Measurements from ENCODE around the gene TFAP2C.

DNA sequence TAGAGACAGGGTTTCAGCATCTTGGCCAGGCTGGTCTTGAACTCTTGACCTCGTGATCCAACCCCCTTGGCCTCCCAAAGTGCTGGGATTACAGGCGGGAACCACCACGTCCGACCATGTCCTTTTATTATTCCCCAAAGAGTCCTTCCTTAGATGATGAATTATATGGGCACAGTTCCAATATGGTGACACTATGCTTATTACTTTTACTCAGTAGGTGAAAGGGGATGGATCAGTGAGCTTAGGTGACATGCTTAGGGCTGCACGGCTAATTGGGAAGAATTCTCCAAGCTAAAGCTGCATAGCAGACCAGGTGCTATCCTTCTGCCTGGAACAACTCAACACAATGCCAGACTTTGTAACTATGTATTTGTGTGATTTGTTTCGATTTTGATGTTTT, 38.2 kb upstream of the TFAP2C start:
- TF ChIP-seq, protein P1, sequence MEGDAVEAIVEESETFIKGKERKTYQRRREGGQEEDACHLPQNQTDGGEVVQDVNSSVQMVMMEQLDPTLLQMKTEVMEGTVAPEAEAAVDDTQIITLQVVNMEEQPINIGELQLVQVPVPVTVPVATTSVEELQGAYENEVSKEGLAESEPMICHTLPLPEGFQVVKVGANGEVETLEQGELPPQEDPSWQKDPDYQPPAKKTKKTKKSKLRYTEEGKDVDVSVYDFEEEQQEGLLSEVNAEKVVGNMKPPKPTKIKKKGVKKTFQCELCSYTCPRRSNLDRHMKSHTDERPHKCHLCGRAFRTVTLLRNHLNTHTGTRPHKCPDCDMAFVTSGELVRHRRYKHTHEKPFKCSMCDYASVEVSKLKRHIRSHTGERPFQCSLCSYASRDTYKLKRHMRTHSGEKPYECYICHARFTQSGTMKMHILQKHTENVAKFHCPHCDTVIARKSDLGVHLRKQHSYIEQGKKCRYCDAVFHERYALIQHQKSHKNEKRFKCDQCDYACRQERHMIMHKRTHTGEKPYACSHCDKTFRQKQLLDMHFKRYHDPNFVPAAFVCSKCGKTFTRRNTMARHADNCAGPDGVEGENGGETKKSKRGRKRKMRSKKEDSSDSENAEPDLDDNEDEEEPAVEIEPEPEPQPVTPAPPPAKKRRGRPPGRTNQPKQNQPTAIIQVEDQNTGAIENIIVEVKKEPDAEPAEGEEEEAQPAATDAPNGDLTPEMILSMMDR (IDR thresholded peaks at IDR 0.05; ENCODE audit: low read length) = no peak
- no peak for TF ChIP-seq EZH2 (IDR thresholded peaks at IDR 0.05; ENCODE audit: borderline replicate concordance, low read length)

All from OCI-LY1 (cell line).